H1 (cell line): Measurements from ENCODE around the gene RIF1. TPM values are rescaled to one million over a fixed set of nuclear protein-coding genes. Genes with fewer than 3 reads are reported as not detected.

Experiments used
- CTCF ChIA-PET: fragments of 300-600 bp; sonication (Branson Sonifier 250); formaldehyde crosslinking; loops from one replicate; lab custom pipeline; 2021; ENCODE audit not compliant: partially characterized antibody; lab: Charles Lee
- POLR2A ChIA-PET: fragments of 300-600 bp; sonication (Branson Sonifier 250); formaldehyde crosslinking; loops from one replicate; lab custom pipeline; 2021; ENCODE audit warnings: inconsistent platforms; ENCODE audit not compliant: partially characterized antibody; lab: Charles Lee
- DNase-seq, 2 experiments: peaks; one replicate each; pipeline versions ENCODE4 v3.0.0 to v3.0.0-alpha.2; 2010 to 2022; ENCODE audit warnings: low spot score in 2 of 2, low read depth in 1 of 2, mixed read lengths in 1 of 2
- FAIRE-seq: peaks from 2 replicates; lab custom pipeline; 2011; peaks lifted over from hg19 to GRCh38; lab: Jason Lieb, UNC
- H2AFZ ChIP-seq: 2 replicates; pipeline ENCODE4 v1.8.1; 2012; ENCODE audit warnings: low read length, inconsistent platforms
- H2AK5ac ChIP-seq: 2 replicates; pipeline ENCODE4 v1.6.1; 2013; ENCODE audit warnings: low read depth, low read length
- H2BK120ac ChIP-seq: replicated peaks from 2 replicates; pipeline ENCODE3; 2013; ENCODE audit warnings: low read depth, low read length, inconsistent platforms
- H2BK12ac ChIP-seq: 2 replicates; pipeline ENCODE4 v1.6.1; 2013; ENCODE audit warnings: low read depth, low read length
- H2BK15ac ChIP-seq: 2 replicates; pipeline ENCODE4 v1.6.1; 2013; ENCODE audit warnings: low read length
- H2BK20ac ChIP-seq: 2 replicates; pipeline ENCODE4 v1.6.1; 2013; ENCODE audit warnings: low read length
- H2BK5ac ChIP-seq: 2 replicates; pipeline ENCODE4 v1.6.1; 2013; ENCODE audit warnings: low read depth, low read length
- H3K14ac ChIP-seq: 2 replicates; pipeline ENCODE4 v1.6.1; 2013; ENCODE audit warnings: inconsistent platforms; ENCODE audit not compliant: insufficient read length
- H3K18ac ChIP-seq: 2 replicates; pipeline ENCODE4 v1.6.1; 2013; ENCODE audit warnings: low read length; ENCODE audit errors: extremely low read depth
- H3K23ac ChIP-seq: 2 replicates; pipeline ENCODE4 v1.6.1; 2013; ENCODE audit warnings: inconsistent platforms; ENCODE audit not compliant: insufficient read length
- H3K23me2 ChIP-seq: 2 replicates; pipeline ENCODE4 v1.6.1; 2013; ENCODE audit warnings: low read depth, low read length
- H3K27ac ChIP-seq: 2 replicates; pipeline ENCODE4 v1.6.1; 2011; ENCODE audit warnings: low read depth, low read length, inconsistent platforms
- H3K27me3 ChIP-seq, 4 experiments: replicated peaks in 1 of 4; 1 replicate in 1 of 4; 2 replicates in 3 of 4; pipeline versions ENCODE4 v1.6.1 to v1.8.1; 2011 to 2013; ENCODE audit warnings: low read length in 3 of 4, mild to moderate bottlenecking in 3 of 4, inconsistent platforms in 2 of 4, mixed read lengths in 2 of 4, moderate library complexity in 1 of 4; ENCODE audit not compliant: control insufficient read depth in 3 of 4, insufficient read depth in 3 of 4; ENCODE audit errors: extremely low read depth in 1 of 4
- H3K36me3 ChIP-seq, 4 experiments: 2 replicates each; pipeline versions ENCODE4 v1.6.1 to v1.8.1; 2011 to 2013; ENCODE audit warnings: mild to moderate bottlenecking in 4 of 4, low read length in 3 of 4, moderate library complexity in 2 of 4, control low read depth in 1 of 4, inconsistent platforms in 1 of 4; ENCODE audit not compliant: insufficient read depth in 4 of 4, control insufficient read depth in 2 of 4
- H3K4ac ChIP-seq: replicated peaks from 2 replicates; pipeline ENCODE3; 2013; ENCODE audit warnings: low read length, low read depth, mixed read lengths, inconsistent platforms; ENCODE audit not compliant: insufficient read length
- H3K4me1 ChIP-seq, 4 experiments: replicated peaks in 1 of 4; 1 replicate in 1 of 4; 2 replicates in 3 of 4; pipeline versions ENCODE4 v1.6.1 to v1.8.1; 2011 to 2013; ENCODE audit warnings: low read length in 3 of 4, inconsistent platforms in 2 of 4, mixed read lengths in 1 of 4; ENCODE audit not compliant: insufficient read depth in 4 of 4, control insufficient read depth in 3 of 4
- H3K4me2 ChIP-seq, 2 experiments: 2 replicates each; pipeline versions ENCODE4 v1.6.1 to v1.8.1; 2011 to 2013; ENCODE audit warnings: low read depth in 2 of 2, low read length in 2 of 2, control low read depth in 1 of 2, inconsistent platforms in 1 of 2, mild to moderate bottlenecking in 1 of 2; ENCODE audit not compliant: insufficient read depth in 1 of 2
- H3K4me3 ChIP-seq, 4 experiments: fragments of 200-600, 300-600 bp in 1 of 4; sonication (generic), shearing (Covaris generic), sonication (Bioruptor Twin) in 1 of 4; 2 replicates each; pipeline versions ENCODE4 v1.5.1 to v1.8.1; 2011 to 2016; ENCODE audit warnings: low read length in 4 of 4, low read depth in 3 of 4, control low read depth in 2 of 4, inconsistent platforms in 2 of 4, mild to moderate bottlenecking in 2 of 4, mixed read lengths in 1 of 4, moderate library complexity in 1 of 4; ENCODE audit not compliant: insufficient read depth in 2 of 4; ENCODE audit errors: extremely low read depth in 1 of 4
- H3K56ac ChIP-seq: replicated peaks from 2 replicates; pipeline ENCODE3; 2013; ENCODE audit warnings: low read depth, mild to moderate bottlenecking, mixed read lengths, low read length, inconsistent platforms; ENCODE audit not compliant: insufficient read length
- H3K79me1 ChIP-seq: 2 replicates; pipeline ENCODE4 v1.6.1; 2013; ENCODE audit warnings: low read depth, low read length, control low read depth
- H3K79me2 ChIP-seq, 2 experiments: 2 replicates each; pipeline versions ENCODE4 v1.6.1 to v1.8.1; 2012 to 2013; ENCODE audit warnings: low read length in 2 of 2, mild to moderate bottlenecking in 2 of 2, inconsistent platforms in 1 of 2; ENCODE audit not compliant: insufficient read depth in 2 of 2, control insufficient read depth in 1 of 2
- H3K9ac ChIP-seq, 4 experiments: replicated peaks in 1 of 4; 1 replicate in 1 of 4; 2 replicates in 3 of 4; pipeline versions ENCODE4 v1.6.1 to v1.8.1; 2011 to 2013; ENCODE audit warnings: low read depth in 3 of 4, low read length in 3 of 4, control low read depth in 2 of 4, mild to moderate bottlenecking in 2 of 4, moderate library complexity in 2 of 4, inconsistent platforms in 1 of 4; ENCODE audit errors: extremely low read depth in 1 of 4
- H3K9me3 ChIP-seq, 2 experiments: 2 replicates each; pipeline versions ENCODE4 v1.6.1 to v1.8.1; 2012 to 2013; ENCODE audit warnings: mild to moderate bottlenecking in 2 of 2, moderate library complexity in 2 of 2, control low read depth in 1 of 2, inconsistent platforms in 1 of 2, low read depth in 1 of 2, low read length in 1 of 2, mixed read lengths in 1 of 2; ENCODE audit not compliant: insufficient read depth in 2 of 2
- H4K20me1 ChIP-seq, 2 experiments: replicated peaks in 1 of 2; 2 replicates each; pipeline versions ENCODE3 to v1.8.1; 2011 to 2013; ENCODE audit warnings: inconsistent platforms in 2 of 2, low read length in 2 of 2, mild to moderate bottlenecking in 1 of 2; ENCODE audit not compliant: insufficient read depth in 2 of 2, control insufficient read depth in 1 of 2
- H4K5ac ChIP-seq: 2 replicates; pipeline ENCODE4 v1.6.1; 2013; ENCODE audit warnings: low read length, low read depth, mixed read lengths, inconsistent platforms; ENCODE audit not compliant: insufficient read length
- H4K8ac ChIP-seq: 2 replicates; pipeline ENCODE4 v1.8.0; 2013; ENCODE audit warnings: mild to moderate bottlenecking, moderate library complexity, low read length, inconsistent platforms; ENCODE audit not compliant: insufficient read depth; ENCODE audit errors: extremely low read depth
- H4K91ac ChIP-seq: replicated peaks from 2 replicates; pipeline ENCODE3; 2013; ENCODE audit warnings: low read length, mixed read lengths, inconsistent platforms; ENCODE audit not compliant: insufficient read length
- CHD1 ChIP-seq: IDR thresholded peaks from 2 replicates; pipeline ENCODE4 v1.6.1; 2012; ENCODE audit warnings: low read depth, low read length, improper control_type of control experiment
- CTCF ChIP-seq, 3 experiments: IDR thresholded peaks; 1 replicate in 2 of 3; 2 replicates in 1 of 3; pipeline versions ENCODE4 v1.5.1 to v1.6.1; 2011; ENCODE audit warnings: low read length in 3 of 3, mild to moderate bottlenecking in 3 of 3, inconsistent platforms in 2 of 3, low read depth in 1 of 3, moderate library complexity in 1 of 3; ENCODE audit not compliant: insufficient read depth in 1 of 3; ENCODE audit errors: control extremely low read depth in 1 of 3
- FOSL1 ChIP-seq: IDR thresholded peaks from 2 replicates; pipeline ENCODE4 v1.6.1; 2011; ENCODE audit warnings: mild to moderate bottlenecking, low read depth, low read length, moderate library complexity; ENCODE audit not compliant: insufficient read depth
- NANOG ChIP-seq: IDR thresholded peaks from 2 replicates; pipeline ENCODE4 v1.6.1; 2011; ENCODE audit warnings: low read length, low read depth, mild to moderate bottlenecking, inconsistent platforms; ENCODE audit not compliant: insufficient read depth, poor library complexity, severe bottlenecking
- RAD21 ChIP-seq, 2 experiments: IDR thresholded peaks in 1 of 2; conservative IDR thresholded peaks in 1 of 2; 2 replicates each; pipeline ENCODE4 v1.6.1; 2011; ENCODE audit warnings: low read depth in 2 of 2, low read length in 2 of 2, improper control_type of control experiment in 1 of 2, inconsistent platforms in 1 of 2, mild to moderate bottlenecking in 1 of 2, moderate library complexity in 1 of 2
- RNF2 ChIP-seq: fragments of 200-900, 300-1000 bp; sonication (generic); IDR thresholded peaks from 2 replicates; pipeline ENCODE4 v1.7.1; 2016; ENCODE audit warnings: borderline replicate concordance, low read depth, mild to moderate bottlenecking, antibody characterized with exemption, low read length; ENCODE audit not compliant: poor library complexity, severe bottlenecking; ENCODE audit errors: missing control alignments
- WGBS, 2 experiments: shearing (Covaris generic) in 1 of 2; methylation state at CpG; one replicate each; pipeline versions ENCODE4 v1.1.6 to v1.1.7; 2013 to 2015; ENCODE audit warnings: low lambda C conversion rate in 2 of 2, mixed read lengths in 2 of 2, inconsistent platforms in 1 of 2, low coverage in 1 of 2, missing lambda C conversion rate in 1 of 2; ENCODE audit not compliant: insufficient replicate concordance in 2 of 2, insufficient coverage in 1 of 2, insufficient read length in 1 of 2; ENCODE audit errors: extremely low coverage in 1 of 2, missing lambda C conversion rate in 1 of 2; 5-methylcytosine and 5-hydroxymethylcytosine counted together
- polyA plus RNA-seq, 7 experiments: library from polyadenylated mRNA; depleted of rRNA in 3 of 7; stranded (reverse) in 5 of 7; unstranded in 2 of 7; fragments of >200 nt in 5 of 7; fragments of 200-250 nt in 2 of 7; gene quantifications; 1 replicate in 5 of 7; 2 replicates in 1 of 7; 4 replicates in 1 of 7; pipeline versions ENCODE4 v1.2.1 to v1.2.3, GENCODE V29; 2011 to 2013; ENCODE audit warnings: missing spikeins in 2 of 7, mixed read lengths in 2 of 7
- total RNA-seq: library from RNA; stranded (reverse); fragmentation: NEBNext Ultra II Directional; extraction: Animal tissue kit (Norgen Biotek cat#: 25700); gene quantifications from 2 replicates; pipeline ENCODE4 v1.2.1, GENCODE V29; 2021

The RIF1 gene
- total and polyA plus RNA-seq, 2 of the 8 experiments (the other 6 are each of a cell fraction or from before 2014, with no cell fraction given) = 9.5 to 104 TPM

GRCh38 chr2:151526572-151527090, 116.9 kb downstream of the RIF1 start:
- Histone ChIP-seq H3K27ac (no peak overlapping the region), H2AFZ (no peak overlapping the region), H4K5ac (no peak overlapping the region), H2BK120ac (no peak overlapping the region)
- POLR2A ChIA-PET = no interaction called here
- TF ChIP-seq RNF2 (no peak), CHD1 (no peak), NANOG (no peak), FOSL1 (no peak), RAD21 (IDR thresholded peaks at IDR 0.05 in 1 of 2, conservative IDR thresholded peaks at IDR 0.05 in 1 of 2; ENCODE audit: low read depth in 2 of 2, low read length in 2 of 2) (peak; percentile 48 to 62; a peak in 3 of 4 replicates), CTCF (IDR thresholded peaks at IDR 0.05; ENCODE audit: control extremely low read depth in 1 of 3, insufficient read depth in 1 of 3, low read depth in 1 of 3, low read length in 3 of 3) (peak in 2 of 3 experiments; percentile 20 to 30; a peak in 2 of 4 replicates)
- TF ChIP-seq, all 59 proteins: peak for 2
- H3K14ac ChIP-seq = no peak overlapping the region
- no peak overlapping the region for H4K8ac ChIP-seq
- no peaks in the 10 kb centered on the region for H3K79me2 ChIP-seq
- no peak overlapping the region for H3K4me3 ChIP-seq
- H3K36me3 ChIP-seq = no peaks in the 10 kb centered on the region; a peak in 1 of 8 replicates
- H2BK5ac ChIP-seq = no peak overlapping the region
- H4K91ac ChIP-seq = no peak overlapping the region
- H3K23me2 ChIP-seq = no peaks in the 10 kb centered on the region
- H2BK12ac ChIP-seq = no peak overlapping the region
- H3K79me1 ChIP-seq = no peaks in the 10 kb centered on the region
- H3K4ac ChIP-seq = no peak overlapping the region
- CTCF ChIA-PET = interaction anchor here (0.6 to 1.3 kb wide), 6 partner anchors 10 to 374 kb away, joined by 3 to 5 read pairs (median 3); no protein-coding TSS in a partner anchor
- no peaks in the 10 kb centered on the region for H3K9me3 ChIP-seq
- H2BK15ac ChIP-seq = no peak overlapping the region
- H3K27me3 ChIP-seq = no peaks in the 10 kb centered on the region
- no peak overlapping the region for H3K9ac ChIP-seq
- H3K23ac ChIP-seq = no peak overlapping the region
- no peak overlapping the region for H3K18ac ChIP-seq
- FAIRE-seq (no peak), DNase-seq (no peak)
- H3K56ac ChIP-seq = no peak overlapping the region
- no peak overlapping the region for H2AK5ac ChIP-seq
- no peak overlapping the region for H2BK20ac ChIP-seq
- WGBS, 2 experiments = 86% methylated on average over 6 of the region's 6 CpGs; no CpG with 5 or more reads in 1 of the 2 experiments
- no peaks in the 10 kb centered on the region for H4K20me1 ChIP-seq
- H3K4me1 ChIP-seq = no peaks in the 10 kb centered on the region
- H3K4me2 ChIP-seq = no peak overlapping the region
